ENCODE data around the gene LPP. TPM values are rescaled to one million over a fixed set of nuclear protein-coding genes. Genes with fewer than 3 reads are reported as not detected.

Gene LPP
- total and polyA plus RNA-seq, 10 of the 15 experiments (the other 5 are each of a cell fraction or from before 2014, with no cell fraction given), result under 0.01 to 0.62 (median 0.03) TPM

DNA sequence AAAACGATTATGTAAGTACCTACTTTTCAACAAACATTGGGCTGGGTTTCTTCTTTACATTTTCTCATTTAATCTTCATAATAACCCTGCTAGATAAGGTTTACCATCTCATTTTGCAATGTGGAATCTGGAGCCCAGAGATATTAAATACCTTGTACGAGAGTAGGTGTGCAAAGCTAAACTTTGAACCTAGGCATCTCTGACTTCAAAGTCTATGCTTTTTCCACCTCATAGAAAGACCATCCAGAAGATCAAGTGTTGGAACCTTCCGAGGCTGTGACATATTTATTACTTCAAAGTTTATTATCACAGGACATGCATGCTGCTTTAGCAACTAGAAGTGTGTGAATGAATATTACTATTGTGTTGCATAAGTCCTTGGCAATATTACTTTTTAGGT, 520.6 kb downstream of the LPP start:
- 41% methylated on average over 3 of the region's 3 CpGs for WGBS (ENCODE audit: insufficient coverage, insufficient replicate concordance, low lambda C conversion rate, missing lambda C conversion rate)
- H3K36me3 ChIP-seq (ENCODE audit: control insufficient read depth in 2 of 2, insufficient read depth in 2 of 2, low read length in 1 of 2), result no peaks in the 10 kb centered on the region
- DNase-seq (ENCODE audit: low read depth, low spot score) (no peak), ATAC-seq (no peak), FAIRE-seq (no peak)
- H2AFZ ChIP-seq (ENCODE audit: control insufficient read depth, low read depth, low read length), result no peak overlapping the region
- no peak overlapping the region for H3K9ac ChIP-seq (ENCODE audit: control insufficient read depth, insufficient read depth, low read length)
- no peaks in the 10 kb centered on the region for H3K9me3 ChIP-seq (replicated peaks; ENCODE audit: control insufficient read depth, insufficient read depth, low read length)
- H3K4me2 ChIP-seq (ENCODE audit: control insufficient read depth, insufficient read depth), result no peak overlapping the region
- BruUV-seq (replicated peaks), result no TSS peak
- H3K4me3 ChIP-seq, result no peak overlapping the region
- no peaks in the 10 kb centered on the region for H3K4me1 ChIP-seq (ENCODE audit: control insufficient read depth, insufficient read depth, low read length)
- POLR2A ChIA-PET, result no interaction called here
- no peaks in the 10 kb centered on the region for H4K20me1 ChIP-seq (ENCODE audit: control insufficient read depth, insufficient read depth)
- intact Hi-C loops (cut with micrococcal nuclease; ENCODE audit: unreplicated experiment) (no loop called here), in situ Hi-C loops (cut with MboI) (no loop called here)
- TF ChIP-seq SIN3A (IDR thresholded peaks at IDR 0.05; ENCODE audit: low read depth, low read length) (no peak), TCF12 (IDR thresholded peaks at IDR 0.05; ENCODE audit: low read depth, low read length) (no peak), ZNF274 (IDR thresholded peaks at IDR 0.05; ENCODE audit: insufficient read depth, insufficient read length) (no peak), TBL1XR1 (IDR thresholded peaks at IDR 0.05; ENCODE audit: low read depth, low read length) (no peak)
- CTCF ChIA-PET, result interaction anchor here (0.6 to 1.1 kb wide), 2 partner anchors 935 to 1154 kb away, joined by 4 read pairs; no protein-coding TSS in a partner anchor
- H3K79me2 ChIP-seq (ENCODE audit: control insufficient read depth, insufficient read depth, low read length), result no peaks in the 10 kb centered on the region
- RAD21 ChIA-PET (ENCODE audit: unreplicated experiment), result no interaction called here
- no peak overlapping the region for H3K27ac ChIP-seq (ENCODE audit: control insufficient read depth, insufficient read depth)
- SMC1A ChIA-PET (ENCODE audit: uncharacterized antibody, unreplicated experiment), result no interaction called here
- H3K27me3 ChIP-seq (replicated peaks in 1 of 2; ENCODE audit: control insufficient read depth in 2 of 2, insufficient read depth in 2 of 2, low read length in 1 of 2), result no peaks in the 10 kb centered on the region; a peak in 1 of 4 replicates

DNA sequence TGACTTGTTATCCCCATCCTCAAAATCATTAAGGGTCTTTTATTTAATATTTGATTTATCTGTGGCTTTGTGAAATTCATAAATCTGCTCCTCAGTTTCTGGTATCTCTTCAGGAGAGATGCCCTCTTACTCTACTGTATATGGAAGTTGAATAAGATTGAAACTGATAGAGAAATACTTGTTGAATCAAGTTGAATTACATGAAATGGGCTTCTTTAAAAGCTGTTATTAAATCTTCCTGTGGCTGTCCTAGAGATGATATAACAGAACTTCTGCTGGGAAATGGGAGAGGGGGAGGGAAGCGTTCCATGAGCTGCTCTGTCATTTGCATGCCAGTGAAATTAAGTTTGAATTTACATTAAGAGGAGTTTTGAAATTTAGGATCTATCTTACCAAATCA, 523.4 kb downstream of the LPP start:
- Histone ChIP-seq H3K4me1 (ENCODE audit: control insufficient read depth, insufficient read depth, low read length) (no peaks in the 10 kb centered on the region), H3K9me3 (replicated peaks; ENCODE audit: control insufficient read depth, insufficient read depth, low read length) (no peaks in the 10 kb centered on the region), H3K9ac (ENCODE audit: control insufficient read depth, insufficient read depth, low read length) (no peak overlapping the region), H3K27ac (ENCODE audit: control insufficient read depth, insufficient read depth) (no peak overlapping the region), H4K20me1 (ENCODE audit: control insufficient read depth, insufficient read depth) (no peaks in the 10 kb centered on the region), H3K27me3 (replicated peaks in 1 of 2; ENCODE audit: control insufficient read depth in 2 of 2, insufficient read depth in 2 of 2, low read length in 1 of 2) (no peaks in the 10 kb centered on the region; a peak in 1 of 4 replicates), H2AFZ (ENCODE audit: control insufficient read depth, low read depth, low read length) (no peak overlapping the region), H3K36me3 (ENCODE audit: control insufficient read depth in 2 of 2, insufficient read depth in 2 of 2, low read length in 1 of 2) (no peaks in the 10 kb centered on the region), H3K4me2 (ENCODE audit: control insufficient read depth, insufficient read depth) (no peak overlapping the region), H3K79me2 (ENCODE audit: control insufficient read depth, insufficient read depth, low read length) (no peaks in the 10 kb centered on the region), H3K4me3 (no peak overlapping the region)
- SMC1A ChIA-PET (ENCODE audit: uncharacterized antibody, unreplicated experiment), result interaction anchor here (1.8 kb wide), 1 partner anchor 9 kb away, joined by 5 read pairs; no protein-coding TSS in a partner anchor
- ATAC-seq (no peak), FAIRE-seq (no peak), DNase-seq (ENCODE audit: low read depth, low spot score) (no peak)
- POLR2A ChIA-PET, result no interaction called here
- RAD21 ChIA-PET (ENCODE audit: unreplicated experiment), result no interaction called here
- CTCF ChIA-PET, result interaction anchor here (1.3 kb wide), 1 partner anchor 939 kb away, joined by 6 read pairs; no protein-coding TSS in a partner anchor
- BruUV-seq (replicated peaks), result no TSS peak
- intact Hi-C loops (cut with micrococcal nuclease; ENCODE audit: unreplicated experiment), result no loop called here
- in situ Hi-C loops (cut with MboI), result no loop called here
- 88% methylated on average over 1 of the region's 1 CpG for WGBS (ENCODE audit: insufficient coverage, insufficient replicate concordance, low lambda C conversion rate, missing lambda C conversion rate)
- TF ChIP-seq POLR2A (IDR thresholded peaks at IDR 0.05; ENCODE audit: low read depth, low read length) (no peak), NR2C1 (IDR thresholded peaks at IDR 0.05) (no peak), ZSCAN29 (IDR thresholded peaks at IDR 0.05) (no peak), NFYA (IDR thresholded peaks at IDR 0.05; ENCODE audit: borderline replicate concordance, low read depth, low read length) (no peak), TARDBP (IDR thresholded peaks at IDR 0.05; ENCODE audit: borderline replicate concordance) (no peak), NRF1 (conservative IDR thresholded peaks at IDR 0.05; ENCODE audit: low read depth, low read length) (no peak), SMAD5 (IDR thresholded peaks at IDR 0.05; ENCODE audit: low read depth) (no peak), CBX3 (IDR thresholded peaks at IDR 0.05; ENCODE audit: borderline replicate concordance, low read depth) (no peak), SREBF2 (IDR thresholded peaks at IDR 0.05; ENCODE audit: low read length) (no peak)
- TF ChIP-seq, protein P1, sequence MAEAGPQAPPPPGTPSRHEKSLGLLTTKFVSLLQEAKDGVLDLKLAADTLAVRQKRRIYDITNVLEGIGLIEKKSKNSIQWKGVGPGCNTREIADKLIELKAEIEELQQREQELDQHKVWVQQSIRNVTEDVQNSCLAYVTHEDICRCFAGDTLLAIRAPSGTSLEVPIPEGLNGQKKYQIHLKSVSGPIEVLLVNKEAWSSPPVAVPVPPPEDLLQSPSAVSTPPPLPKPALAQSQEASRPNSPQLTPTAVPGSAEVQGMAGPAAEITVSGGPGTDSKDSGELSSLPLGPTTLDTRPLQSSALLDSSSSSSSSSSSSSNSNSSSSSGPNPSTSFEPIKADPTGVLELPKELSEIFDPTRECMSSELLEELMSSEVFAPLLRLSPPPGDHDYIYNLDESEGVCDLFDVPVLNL (IDR thresholded peaks at IDR 0.05; ENCODE audit: low read depth, low read length), result no peak
- TF ChIP-seq, protein P2, sequence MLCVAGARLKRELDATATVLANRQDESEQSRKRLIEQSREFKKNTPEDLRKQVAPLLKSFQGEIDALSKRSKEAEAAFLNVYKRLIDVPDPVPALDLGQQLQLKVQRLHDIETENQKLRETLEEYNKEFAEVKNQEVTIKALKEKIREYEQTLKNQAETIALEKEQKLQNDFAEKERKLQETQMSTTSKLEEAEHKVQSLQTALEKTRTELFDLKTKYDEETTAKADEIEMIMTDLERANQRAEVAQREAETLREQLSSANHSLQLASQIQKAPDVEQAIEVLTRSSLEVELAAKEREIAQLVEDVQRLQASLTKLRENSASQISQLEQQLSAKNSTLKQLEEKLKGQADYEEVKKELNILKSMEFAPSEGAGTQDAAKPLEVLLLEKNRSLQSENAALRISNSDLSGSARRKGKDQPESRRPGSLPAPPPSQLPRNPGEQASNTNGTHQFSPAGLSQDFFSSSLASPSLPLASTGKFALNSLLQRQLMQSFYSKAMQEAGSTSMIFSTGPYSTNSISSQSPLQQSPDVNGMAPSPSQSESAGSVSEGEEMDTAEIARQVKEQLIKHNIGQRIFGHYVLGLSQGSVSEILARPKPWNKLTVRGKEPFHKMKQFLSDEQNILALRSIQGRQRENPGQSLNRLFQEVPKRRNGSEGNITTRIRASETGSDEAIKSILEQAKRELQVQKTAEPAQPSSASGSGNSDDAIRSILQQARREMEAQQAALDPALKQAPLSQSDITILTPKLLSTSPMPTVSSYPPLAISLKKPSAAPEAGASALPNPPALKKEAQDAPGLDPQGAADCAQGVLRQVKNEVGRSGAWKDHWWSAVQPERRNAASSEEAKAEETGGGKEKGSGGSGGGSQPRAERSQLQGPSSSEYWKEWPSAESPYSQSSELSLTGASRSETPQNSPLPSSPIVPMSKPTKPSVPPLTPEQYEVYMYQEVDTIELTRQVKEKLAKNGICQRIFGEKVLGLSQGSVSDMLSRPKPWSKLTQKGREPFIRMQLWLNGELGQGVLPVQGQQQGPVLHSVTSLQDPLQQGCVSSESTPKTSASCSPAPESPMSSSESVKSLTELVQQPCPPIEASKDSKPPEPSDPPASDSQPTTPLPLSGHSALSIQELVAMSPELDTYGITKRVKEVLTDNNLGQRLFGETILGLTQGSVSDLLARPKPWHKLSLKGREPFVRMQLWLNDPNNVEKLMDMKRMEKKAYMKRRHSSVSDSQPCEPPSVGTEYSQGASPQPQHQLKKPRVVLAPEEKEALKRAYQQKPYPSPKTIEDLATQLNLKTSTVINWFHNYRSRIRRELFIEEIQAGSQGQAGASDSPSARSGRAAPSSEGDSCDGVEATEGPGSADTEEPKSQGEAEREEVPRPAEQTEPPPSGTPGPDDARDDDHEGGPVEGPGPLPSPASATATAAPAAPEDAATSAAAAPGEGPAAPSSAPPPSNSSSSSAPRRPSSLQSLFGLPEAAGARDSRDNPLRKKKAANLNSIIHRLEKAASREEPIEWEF (IDR thresholded peaks at IDR 0.05; ENCODE audit: insufficient replicate concordance, low read depth, low read length), result no peak

Data from GM12878 (cell line).